Endometrial microvascular endothelial cells (primary cell): ENCODE results near the gene GRAMD4. TPM values are rescaled to one million over a fixed set of nuclear protein-coding genes. Genes with fewer than 3 reads are reported as not detected.

Experiments used
- in situ Hi-C: cut with HindIII; loops from 2 replicates; pipeline ENCODE4 v1.10.0; 2017; ENCODE audit warnings: low sequenced_read_pairs, low pct_unique_long_range_greater_than_20kb; ENCODE audit errors: inconsistent ontology term
- total RNA-seq: library from RNA; depleted of rRNA; stranded (reverse); fragments of >200 nt; gene quantifications from one replicate; pipeline ENCODE4 v1.2.3, GENCODE V29; 2015; ENCODE audit errors: inconsistent ontology term

Gene GRAMD4
- 10.7 TPM for total RNA-seq

DNA sequence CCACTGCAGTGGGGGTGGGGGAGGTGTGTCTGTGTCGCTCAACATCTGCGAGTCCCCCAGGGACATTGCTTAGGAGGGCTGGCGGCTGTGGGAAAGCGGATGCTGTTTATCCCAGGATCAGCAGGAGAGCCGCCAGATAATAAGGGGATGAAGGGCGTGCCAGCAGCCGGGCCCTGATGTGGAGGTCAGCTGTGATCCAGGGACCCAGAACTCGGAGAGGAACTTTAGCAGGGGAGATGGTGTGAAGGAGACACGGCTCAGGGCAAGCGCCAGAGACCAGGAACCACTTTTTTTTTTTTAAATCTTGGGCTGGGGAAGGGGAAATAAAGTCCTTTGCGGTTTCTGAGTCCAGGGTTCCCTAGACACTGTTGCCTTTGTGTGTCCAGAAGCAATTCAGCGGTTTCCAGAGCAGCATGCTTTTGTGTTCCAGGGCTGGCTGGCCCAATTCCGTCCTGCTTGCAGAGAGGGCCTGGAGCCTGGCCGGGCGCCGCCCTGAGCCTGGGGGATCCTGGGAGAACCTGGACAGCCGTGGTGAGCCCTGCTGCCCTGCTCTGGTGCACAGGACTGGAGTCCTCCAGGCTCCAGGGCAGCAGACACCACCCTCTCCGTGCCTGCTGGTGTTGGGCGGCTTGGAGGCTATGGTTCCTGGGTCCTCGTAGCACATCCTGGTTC is at the start of gene GRAMD4:
Gene GRAMD4 (plus strand): TSS at position 557 of the 672 bp plus-strand sequence. CDS start 6,414 bp downstream, outside the sequence.
- in situ Hi-C loops: no loop called here

- in situ Hi-C loops: no loop called here
These were observed 48.4 kb upstream of the GRAMD4 start for GRCh38 chr22:46571642-46572250.

DNA sequence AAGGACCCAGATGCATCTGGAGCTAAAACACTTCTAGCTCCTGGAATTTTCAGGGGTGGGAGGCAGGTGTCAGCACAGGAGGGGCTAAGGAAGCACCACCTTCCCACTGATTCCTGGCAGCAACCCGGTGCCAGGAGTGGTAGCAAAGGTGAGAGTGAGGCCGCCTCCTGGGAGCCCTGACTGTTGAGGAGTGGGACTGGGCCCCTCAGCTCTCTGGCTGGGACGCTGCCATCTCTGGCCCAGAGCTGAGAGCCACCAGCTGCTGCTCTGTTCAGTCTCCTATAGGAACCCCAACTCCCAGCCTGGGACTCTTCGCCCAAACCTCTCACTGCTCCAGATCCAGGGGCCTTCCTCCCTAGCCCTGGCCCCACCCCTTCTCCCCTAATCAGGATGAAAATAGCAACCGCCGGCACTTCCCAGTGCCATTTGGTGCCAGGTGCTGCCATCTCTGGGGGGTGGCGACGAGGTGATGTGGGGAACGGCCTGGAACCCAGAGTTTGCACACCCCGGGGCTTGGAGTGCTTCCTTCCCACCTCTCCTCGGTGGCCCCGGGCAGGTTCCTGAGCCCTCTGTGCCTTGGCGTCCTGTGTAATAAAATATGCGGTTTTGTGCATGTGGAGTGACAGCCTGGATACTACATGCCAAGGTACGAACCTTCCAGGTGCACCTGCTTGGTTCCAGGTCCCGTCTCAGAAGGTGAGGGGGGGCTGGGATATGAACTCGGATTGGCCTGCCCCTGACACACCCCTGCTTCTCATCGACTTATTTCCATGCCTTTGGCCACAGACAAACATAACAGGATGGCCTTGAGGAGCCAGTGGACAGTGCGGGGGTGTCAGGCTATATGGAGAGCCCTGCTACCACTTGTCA is 47.0 kb upstream of the GRAMD4 start:
- in situ Hi-C loops: no loop called here

DNA sequence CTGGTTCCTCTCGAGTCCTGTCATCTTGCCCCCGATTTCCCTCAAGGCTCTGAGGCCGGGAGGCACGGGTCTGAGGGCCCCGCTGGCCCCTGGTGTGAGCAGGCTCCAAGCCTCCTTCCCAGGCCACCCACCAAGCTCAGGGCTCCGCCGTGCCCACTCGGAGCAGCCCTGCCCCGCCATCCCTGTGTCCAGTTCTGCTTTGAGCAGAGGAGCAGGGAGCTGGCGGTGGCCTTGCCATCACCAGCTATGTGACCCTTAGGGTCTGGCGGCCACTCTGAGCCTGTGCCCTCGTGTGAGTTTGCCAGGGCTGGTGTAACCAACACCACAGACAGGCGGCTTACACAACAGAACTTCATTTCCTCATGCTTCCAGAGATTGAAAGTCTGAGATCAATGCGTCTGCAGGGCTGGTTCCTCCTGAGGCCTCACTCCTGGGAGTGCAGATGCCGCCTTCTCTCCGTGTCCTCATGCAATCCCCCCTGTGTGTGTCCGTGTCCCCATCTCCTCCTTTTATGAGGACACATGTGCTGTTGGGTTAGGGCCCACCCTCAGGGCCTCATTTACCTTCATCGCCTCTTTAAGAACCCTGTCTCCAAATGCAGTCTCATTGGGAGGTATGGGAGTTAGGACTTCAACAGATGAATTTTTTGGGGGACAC is 46.3 kb upstream of the GRAMD4 start:
- in situ Hi-C loops: no loop called here

- in situ Hi-C loops: no loop called here
These were observed 45.7 kb upstream of the GRAMD4 start for GRCh38 chr22:46574438-46574992.

DNA sequence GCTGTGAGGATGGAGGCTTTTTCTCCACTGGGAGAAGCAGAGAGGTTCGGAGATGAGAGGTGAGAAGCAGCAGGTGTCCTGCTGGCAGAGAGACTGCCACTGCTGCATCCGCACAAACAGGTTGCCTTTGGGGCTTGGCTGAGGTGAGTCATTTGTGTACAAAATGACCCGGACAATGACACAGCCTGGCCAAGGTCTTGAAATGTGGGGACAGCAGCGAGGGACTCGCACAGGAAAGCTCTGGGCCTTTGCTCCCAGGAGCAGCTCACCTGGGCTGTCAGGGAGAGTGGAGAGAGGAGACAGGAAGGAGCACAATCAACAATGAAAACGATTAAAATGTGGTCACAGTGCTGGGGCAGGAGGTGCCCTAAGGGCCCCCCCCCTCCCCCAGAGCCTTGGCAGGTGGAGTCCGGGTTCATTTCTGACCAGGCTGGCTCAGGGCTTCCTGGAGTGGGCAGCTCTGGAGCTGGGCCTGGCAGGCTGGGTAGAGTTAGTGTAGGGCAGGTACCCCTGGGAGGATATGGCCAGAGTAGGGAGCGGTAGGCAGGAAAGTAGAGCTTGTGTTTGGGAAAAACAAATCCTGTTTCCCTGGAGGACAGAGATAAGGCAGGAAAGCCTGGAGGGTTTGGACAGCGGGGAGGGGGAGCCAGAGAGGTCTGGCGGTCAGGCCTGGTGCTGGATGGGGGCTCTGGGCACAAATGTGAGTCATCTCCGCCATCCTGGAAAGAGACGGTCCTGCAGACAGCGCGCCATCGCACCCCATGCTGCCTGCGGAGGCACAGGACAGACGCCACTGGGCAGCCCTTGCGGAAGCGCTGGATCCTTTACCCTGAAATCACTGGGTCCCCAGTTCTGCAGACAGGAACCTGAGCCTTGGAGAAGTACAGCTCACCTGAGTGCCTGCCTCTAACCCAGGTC is 44.9 kb upstream of the GRAMD4 start:
- in situ Hi-C loops: no loop called here

GRCh38 chr22:46575911-46576555 is 44.2 kb upstream of the GRAMD4 start:
- in situ Hi-C loops: no loop called here

DNA sequence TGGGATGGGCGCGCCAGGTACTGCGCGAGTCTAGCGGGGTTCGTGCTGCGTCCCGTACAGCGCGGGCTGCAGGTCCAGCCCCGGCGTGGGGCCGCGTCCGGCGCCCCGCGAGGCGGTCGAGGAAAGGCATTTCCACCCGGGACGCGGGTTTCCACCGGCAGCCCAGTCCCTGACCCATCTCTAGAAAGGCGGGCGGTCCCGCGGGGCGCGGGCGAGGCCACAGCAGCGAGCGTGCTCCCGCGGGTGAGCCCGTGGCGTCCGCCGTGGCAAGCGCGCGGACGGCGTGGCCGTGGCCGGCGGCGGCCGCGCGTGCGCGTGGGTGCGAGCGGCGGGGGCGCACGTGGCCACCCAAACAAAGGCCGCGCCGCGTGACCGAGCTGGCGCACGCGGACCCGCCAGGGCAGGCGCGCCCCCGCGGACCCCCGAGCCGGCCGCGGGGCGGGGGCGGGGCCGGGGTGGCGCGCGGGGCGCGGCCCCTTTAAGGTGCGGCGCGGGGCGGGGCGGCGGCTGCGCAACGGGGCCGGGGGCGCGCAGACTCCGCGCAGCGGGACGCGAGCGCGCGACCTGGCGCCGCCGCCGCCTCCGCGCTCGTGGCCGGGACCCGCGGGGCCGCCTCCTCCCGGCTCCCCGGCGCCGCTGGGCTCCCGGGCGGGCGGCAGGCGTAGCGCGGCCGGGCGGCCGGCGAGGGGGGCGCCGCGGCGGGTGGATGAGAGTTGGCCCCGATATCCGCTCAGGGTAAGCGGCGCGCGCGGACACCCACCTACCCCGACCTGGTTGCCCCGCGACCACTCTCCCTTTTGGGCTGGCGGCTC is 43.4 kb upstream of the GRAMD4 start:
- in situ Hi-C loops: no loop called here

GRCh38 chr22:46577368-46578249 is 42.6 kb upstream of the GRAMD4 start:
- in situ Hi-C loops: no loop called here

- in situ Hi-C loops: no loop called here
These were observed 41.8 kb upstream of the GRAMD4 start for GRCh38 chr22:46578251-46578823.

GRCh38 chr22:46578824-46579561 is 41.2 kb upstream of the GRAMD4 start:
- in situ Hi-C loops: no loop called here

GRCh38 chr22:46579751-46580449 is 40.3 kb upstream of the GRAMD4 start:
- in situ Hi-C loops: no loop called here

DNA sequence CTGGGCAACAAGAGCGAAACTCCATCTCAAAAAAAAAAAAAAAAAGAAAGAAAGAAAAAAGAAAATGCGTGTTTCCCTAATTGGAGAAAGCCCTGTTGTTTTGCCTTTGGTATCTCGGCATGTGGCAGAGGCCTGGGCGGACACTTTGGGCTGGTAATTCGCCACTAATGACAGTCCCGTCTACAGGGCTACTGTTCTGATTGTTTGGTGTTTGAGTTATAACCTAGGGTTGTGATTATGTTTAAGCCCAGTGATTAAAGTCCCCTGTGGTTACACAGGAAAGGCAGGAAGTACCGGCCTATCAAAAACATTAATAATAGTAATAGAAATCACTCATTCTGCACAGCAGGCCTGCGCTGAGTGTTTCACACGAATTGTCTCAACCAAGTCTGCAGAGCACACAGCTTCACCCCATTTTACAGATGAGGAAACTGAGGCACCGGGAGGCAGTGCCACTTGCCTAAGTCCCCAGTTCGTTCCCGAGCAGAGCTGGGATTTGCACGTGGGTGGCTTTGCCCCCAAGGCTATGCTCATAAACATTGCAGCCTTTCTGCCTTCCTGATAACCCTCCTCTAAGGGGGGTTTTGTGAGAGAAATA is 39.1 kb upstream of the GRAMD4 start:
- in situ Hi-C loops: no loop called here
